Measurements from ENCODE around the gene FNDC3B. TPM values are rescaled to one million over a fixed set of nuclear protein-coding genes. Genes with fewer than 3 reads are reported as not detected.

Gene FNDC3B
- total and polyA plus RNA-seq, 2 of the 8 experiments (the other 6 are each of a cell fraction or from before 2014, with no cell fraction given), result 14.1 to 44.4 TPM

DNA sequence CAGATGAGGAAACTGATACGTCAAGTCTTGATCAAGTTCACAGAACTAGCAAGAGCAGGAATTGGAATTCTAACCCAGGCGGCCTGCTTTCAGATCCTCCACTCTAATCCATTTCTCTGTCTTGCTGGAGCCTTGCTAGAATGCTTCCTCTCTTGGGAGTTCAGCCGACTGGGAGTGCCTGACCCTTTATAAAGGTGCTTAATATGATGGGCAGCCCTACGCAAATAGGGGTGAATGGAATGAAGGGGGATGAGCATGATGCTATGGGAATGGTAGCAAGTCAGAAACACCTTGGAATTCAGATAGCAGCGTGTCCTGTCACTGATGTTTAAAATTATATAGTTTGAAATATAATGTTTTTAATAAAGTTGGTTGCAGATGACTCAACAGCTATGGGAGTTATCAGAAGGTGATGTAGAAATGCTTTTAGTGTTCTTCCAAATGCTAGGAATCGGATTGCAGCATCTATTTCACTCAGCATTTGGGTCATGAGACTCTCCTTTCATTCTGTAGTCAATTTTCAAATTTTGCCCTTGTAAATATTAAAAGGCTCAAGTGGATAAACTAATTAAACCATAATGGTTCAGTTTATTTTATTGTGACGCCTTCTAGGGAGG lies 150.7 kb downstream of the FNDC3B start (continued):
- TF ChIP-seq EP300 (IDR thresholded peaks at IDR 0.05; ENCODE audit: borderline replicate concordance in 1 of 2, low read depth in 2 of 2, low read length in 2 of 2) (no peak), GTF2F1 (IDR thresholded peaks at IDR 0.05; ENCODE audit: borderline replicate concordance, low read depth, low read length) (no peak), POLR2AphosphoS5 (IDR thresholded peaks at IDR 0.05; ENCODE audit: low read depth, low read length) (no peak)
